GM18868 (cell line): ENCODE results near the gene INO80.

Source experiments
- ATAC-seq: cut with Tn5 transposase; IDR thresholded peaks from one replicate; pipeline ENCODE4 v1.9.1; 2021; ENCODE audit warnings: mild to moderate bottlenecking, moderate library complexity; ENCODE audit not compliant: unreplicated experiment

Gene INO80

DNA sequence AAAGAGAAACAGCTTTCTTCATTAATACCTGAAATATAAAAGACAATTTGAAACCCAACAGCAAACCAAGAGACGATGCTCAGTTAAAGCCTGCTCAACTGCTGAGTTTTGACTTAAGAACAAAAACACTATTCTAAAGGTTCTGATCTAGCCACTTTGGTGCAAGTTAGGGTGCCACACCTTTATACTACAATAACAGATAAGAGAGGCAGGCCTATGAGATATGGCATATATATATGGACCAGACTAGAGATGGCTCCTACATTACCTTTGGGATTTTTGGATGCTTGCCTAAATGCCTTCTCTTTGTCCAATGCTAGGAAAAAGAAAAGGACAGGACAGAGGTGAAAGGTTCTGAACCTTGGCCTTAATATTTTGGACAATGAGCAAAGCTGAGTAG lies 68.6 kb downstream of the INO80 start:
- ATAC-seq: no peak

DNA sequence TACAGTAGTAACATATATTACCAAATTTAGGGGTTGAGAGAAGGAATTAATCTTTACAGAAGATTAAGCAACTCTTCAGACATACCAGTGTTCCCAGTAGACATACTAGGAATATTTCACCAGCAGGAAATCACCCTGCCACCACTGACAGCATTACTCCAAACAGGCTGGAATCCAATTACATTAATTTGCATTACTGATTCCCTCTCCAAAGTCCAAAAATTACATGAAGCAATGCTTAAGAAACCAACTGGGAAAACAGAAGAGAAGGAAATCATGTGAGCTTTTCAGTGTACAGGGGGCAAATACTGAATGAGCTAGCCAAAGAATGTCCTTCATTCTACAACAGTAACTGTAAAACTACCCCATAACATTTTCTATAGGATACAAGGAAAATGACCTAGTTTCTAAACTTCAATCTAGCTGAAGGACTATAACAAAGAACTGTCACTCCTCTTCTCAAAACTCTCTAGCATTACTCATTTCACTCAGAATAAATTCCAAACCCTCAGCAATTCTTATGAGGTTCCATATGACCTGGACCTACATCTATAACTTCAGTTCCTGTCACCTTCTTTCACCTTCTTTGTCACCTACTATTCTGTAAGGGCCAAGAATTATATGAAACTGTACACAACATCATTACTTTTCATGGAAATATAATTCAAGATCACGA lies 72.7 kb downstream of the INO80 start:
- ATAC-seq: no peak

DNA sequence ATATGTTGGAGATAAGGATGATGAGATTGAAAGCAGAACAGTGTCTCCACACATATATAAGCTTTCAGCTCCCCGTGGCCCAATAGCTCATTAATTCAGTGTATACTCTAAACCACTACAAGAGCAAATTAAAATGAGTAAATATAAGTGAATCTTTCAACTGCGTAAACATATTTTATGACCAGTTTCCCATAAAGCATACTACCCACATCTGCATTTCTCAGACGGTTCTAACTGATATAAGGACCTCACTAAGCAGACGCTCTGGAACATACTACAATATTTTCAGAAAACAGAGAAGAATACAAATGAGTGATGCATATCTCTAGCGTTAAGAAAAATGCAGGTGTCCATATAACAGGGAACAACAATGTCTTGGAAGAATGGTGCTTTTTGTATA lies 73.2 kb downstream of the INO80 start:
- ATAC-seq: no peak

DNA sequence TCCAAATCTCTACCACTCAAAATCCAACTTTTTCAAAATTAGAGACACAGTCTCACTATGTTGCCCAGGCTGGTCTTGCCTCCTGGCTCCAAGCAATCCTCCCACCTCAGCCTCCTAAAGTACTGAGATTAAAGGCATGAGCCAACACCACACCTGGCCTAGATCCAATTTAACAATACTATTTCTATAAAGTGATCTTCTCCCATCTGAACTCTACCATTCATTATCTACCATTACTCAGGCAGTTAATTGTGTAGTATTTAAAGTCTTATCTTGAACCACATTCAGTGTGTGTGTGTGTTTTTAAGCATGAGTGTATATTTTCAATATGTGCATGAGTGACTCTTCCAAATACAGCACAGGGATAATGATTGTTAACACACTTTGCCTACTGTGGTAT lies 77.0 kb downstream of the INO80 start:
- ATAC-seq: no peak

DNA sequence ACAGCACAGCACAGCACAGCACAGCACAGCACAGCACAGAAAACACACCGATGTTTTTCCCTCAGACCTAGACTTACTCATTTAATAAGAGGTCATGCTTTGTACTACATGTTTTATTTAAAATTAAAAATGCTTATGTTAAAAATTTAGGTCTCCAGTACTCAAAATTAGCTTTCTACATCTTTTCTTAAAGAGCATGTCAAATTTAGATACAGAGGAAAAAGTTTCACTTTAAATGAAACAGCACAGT lies 84.1 kb downstream of the INO80 start:
- no peak for ATAC-seq

DNA sequence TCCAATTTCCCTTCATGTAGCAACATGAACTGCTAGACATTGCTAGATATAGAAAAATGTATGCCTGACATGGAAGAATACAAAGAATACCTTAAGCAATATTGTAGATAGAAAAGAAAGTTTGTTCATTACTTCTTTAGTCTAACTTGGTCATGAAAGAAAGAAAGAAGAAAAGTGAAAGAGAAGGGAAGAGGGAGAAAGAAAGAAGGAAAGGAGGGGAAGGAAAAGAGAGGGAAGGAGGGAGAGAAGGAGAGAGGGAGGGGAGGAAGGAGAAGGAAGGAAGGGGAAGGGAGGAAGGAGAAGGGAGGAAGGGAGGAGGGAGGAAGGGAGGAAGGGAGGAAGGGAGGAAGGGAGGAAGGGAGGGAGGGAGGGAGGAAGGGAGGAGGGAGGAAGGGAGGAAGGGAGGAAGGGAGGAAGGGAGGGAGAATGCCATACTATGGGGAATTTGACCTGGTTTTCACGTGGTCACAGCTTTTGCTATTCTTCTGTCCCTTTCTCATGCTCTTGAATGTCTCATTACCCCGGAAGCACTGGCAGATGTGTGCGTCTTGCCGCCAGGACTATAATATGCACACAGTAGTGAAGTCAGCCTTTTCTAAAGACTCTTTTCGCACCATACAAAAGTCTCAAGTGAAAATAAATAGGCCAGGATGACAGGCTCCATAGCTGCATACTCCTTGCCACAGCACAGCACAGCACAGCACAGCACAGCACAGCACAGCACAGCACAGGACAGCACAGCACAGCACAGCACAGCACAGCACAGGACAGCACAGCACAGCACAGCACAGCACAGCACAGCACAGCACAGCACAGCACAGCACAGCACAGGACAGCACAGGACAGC lies 84.6 kb downstream of the INO80 start:
- ATAC-seq: no peak

DNA sequence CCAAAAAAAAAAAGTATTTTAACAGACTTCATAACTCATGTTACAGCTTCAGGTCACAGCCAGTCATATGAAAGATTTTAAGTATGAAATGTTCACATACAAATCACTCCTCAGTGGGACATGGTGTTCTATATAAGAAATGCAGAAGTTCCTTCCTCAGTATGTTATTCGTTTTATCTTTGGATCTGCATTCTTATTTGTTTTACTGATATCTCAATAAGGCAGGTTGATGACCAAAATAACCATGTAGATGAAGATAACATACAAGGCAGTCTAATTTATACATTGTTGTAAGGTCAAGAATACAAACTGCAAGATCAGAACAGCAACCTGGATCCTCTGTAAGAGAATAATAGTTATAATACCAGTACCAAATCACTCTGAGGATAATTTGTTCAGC lies 87.2 kb downstream of the INO80 start:
- ATAC-seq: no peak

DNA sequence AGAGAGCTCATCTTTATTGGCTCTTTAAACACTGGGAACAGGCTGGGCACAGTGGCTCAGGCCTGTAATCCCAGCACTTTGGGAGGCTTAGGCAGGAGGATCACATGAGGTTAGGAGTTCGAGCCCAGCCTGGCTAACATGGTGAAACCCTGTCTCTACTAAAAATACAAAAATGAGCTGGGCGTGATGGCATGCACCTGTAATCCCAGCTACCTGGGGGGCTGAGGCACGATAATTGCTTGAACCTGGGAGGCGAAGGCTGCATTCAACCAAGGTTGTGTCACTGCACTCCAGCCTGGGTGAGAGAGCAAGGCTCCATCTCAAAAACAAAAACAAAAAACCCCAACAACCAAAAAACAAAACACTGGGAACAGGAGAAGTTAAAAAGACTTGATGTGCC lies 90.7 kb downstream of the INO80 start:
- ATAC-seq: no peak

DNA sequence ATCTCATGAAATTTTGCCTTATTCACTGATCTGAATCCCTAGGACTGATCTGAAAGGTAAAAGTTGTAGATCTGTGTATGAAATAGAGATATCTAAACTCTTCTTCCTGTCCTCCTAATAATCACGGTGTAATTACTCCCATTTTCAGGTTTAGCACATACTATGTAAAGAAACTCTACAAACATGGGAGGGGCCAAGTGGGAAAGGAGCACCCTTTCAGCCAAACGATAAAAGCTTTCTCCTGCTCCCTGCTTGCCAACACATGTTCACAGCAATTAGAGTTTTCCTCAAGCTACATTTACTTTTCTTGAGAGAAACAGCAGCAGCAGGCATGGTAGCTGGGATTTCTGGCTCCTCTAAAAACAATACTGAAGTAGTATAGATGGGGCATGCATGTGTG lies 91.2 kb downstream of the INO80 start:
- no peak for ATAC-seq

DNA sequence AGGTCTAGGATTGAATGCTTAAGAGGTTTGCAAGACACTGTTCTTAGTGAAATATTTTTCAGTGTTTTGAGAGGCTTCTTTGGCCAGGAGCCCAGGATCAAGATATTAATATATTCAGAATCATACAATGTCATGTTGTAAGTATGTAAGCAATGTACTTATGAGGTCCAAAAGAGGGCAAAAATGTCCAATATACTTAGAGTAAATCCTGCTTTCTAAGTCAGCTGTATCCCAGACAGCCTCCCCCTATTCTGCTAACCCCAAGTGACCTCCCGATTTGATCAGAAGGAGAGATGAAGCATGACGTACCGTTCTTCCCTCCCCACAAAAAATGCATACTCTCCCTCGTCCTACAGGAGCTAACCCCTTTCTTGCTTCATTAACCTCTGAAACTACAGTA lies 91.9 kb downstream of the INO80 start:
- no peak for ATAC-seq

DNA sequence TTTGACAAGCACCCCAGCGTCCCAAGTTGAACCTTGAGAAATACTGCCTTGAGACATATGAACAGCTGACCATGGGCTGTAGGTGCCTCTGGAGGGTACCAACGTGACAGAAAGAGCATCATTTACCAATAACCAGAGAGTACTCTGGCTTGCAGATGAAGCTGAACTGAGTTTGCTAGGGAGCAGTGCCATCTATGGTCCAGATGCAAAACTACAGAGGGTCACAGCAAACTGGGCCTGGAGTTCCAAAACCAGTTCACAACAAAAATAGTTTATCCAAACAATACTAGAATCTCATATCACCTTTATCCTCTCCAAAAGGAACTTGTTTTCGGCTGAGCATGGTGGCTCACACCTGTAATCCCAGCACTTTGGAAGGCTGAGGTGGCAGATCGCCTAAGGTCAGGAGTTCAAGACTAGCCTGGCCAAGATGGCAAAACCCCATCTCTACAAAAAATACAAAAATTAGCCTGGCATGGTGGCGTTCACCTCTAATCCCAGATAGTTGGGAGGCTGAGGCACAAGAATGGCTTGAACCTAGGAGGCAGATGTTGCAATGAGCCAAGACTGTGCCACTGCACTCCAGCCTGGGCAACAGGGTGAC lies 93.5 kb downstream of the INO80 start:
- ATAC-seq: no peak

DNA sequence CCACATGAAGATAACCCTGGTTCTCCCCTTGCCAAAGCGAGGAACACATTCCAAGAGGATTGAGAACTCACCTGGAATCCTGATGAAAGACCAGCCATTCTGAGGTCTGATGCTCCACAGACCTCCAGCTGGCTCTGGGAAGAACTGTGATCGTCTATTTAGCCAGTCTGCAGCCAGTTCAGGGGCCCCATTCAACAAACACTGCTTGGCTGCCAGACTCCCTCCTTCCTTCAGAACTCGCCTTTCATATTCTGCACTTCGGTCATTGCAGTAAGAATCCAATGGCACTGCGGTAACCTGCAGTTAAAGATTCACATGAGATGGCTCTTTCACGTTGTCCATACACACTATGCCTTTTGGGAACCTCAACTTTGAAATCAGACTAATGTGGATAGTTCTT lies 95.3 kb downstream of the INO80 start:
- ATAC-seq: no peak

DNA sequence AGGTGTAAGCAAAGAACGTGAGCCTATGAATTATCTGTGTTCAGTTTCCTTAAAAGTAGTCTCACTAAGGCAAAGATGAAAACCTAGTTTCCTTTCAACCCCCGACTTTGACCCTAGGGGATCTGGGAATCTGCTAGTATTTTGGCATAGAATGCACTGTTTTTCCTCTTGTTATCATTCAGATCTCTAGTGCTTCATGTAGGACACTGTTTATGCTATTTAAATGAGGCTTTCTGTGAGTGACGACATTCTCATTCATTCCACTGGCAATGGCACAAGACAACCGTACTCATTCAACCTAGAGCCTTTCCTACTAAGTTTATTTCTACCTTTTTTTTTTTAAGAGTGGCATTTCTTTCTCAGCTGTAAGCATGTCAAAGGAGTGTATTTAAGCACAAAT lies 95.8 kb downstream of the INO80 start:
- no peak for ATAC-seq

DNA sequence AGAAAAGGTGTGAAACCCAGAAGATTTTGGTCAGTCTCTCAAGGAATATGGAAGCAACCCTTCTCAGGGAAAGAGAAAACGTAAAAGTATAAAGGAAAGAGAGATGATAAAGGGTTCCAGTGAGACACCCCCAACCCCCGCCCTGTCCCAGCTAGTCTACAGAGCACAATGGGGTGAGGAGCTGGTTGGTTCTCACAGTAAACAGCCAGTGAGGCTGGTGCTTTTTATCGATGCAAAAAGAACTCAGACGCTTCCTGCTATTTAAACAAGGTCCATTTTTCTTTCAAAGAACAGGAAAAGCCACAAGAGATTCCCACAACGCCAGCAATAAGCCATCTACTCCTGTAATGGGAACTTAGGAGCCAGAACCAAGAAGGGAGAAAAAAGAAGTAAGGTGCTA lies 96.9 kb downstream of the INO80 start:
- no peak for ATAC-seq

DNA sequence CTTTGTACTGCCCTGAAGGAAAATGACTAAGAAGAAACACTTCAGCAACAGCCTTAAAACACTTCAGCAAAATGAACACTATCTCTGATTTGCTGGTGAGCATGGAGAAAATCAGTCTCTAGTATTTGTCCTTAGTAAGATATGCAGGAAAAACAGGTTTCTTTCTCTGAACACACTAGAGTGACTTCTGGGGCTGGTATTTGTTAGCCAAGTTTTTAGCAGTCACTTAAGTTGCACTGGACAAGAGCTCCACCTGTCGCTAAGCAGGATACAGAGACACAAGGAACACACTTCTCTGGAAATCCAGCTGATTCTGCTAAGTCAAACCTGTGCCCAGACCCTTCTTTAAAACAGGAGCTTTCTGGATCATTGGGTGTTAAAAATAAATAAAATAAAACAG lies 97.5 kb downstream of the INO80 start:
- ATAC-seq: no peak

DNA sequence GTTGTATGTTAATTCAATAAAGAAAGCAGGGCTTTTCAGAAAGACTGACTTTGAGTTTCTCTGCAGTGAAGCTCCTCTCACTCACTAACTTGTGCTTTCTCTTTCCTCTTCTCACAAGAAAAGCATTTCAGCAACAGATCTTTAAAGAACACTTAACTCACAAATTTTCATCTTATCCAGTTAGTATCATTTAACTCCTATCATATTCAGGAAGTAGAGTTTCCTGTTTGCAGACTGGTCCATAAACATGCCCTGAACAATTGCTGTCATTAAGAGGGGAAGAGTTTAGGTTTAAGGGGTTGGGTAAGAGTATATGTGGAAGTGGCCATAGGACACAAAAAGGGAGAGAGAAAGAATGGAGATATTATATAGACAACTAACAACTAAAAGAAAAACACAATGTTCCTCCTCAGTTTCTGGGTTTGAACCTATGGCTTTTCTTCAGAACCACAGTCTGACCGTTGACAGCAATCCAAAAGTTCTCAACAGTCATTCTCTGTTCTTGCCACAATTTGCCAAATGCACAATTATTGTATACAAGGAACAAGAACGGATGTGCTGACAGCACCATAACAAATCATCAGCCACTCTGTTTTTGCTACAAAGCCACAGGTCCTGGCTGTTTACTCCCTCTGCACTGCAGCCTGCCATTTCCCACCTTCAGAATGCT lies 98.9 kb downstream of the INO80 start:
- ATAC-seq: no peak

DNA sequence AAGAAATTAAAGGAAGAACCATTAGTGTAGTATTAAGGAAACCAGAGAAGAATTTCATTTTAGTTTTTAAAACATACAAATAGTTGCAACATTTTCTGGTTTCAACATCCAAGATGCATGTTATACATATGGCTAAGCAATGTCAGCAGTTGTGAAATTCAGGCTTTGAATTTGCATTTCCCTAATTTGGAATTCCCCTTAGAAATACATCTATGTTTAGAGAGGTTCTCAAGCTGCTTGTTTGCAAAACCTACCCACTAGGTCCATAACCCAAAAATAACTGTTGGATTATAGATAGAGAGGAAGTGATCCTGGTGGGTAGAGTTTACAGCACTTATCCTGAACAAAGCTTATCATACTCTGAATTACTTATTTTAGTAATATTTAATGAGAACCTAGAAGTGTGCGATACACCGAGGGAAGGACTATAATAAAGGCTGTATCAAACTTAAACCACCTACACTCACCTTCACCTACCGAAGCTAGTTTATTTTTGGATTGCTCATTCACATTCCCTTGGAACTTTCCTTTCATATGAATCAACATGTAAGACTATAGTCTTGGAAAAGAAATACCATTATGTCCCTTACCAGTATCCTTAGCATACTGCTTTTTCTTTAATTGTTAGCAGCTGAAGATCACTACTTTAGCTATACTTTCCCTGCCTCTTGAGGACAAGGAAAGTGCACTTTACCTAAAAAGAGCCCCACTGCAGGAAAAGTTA lies 102.2 kb downstream of the INO80 start:
- ATAC-seq: peak; percentile 69

DNA sequence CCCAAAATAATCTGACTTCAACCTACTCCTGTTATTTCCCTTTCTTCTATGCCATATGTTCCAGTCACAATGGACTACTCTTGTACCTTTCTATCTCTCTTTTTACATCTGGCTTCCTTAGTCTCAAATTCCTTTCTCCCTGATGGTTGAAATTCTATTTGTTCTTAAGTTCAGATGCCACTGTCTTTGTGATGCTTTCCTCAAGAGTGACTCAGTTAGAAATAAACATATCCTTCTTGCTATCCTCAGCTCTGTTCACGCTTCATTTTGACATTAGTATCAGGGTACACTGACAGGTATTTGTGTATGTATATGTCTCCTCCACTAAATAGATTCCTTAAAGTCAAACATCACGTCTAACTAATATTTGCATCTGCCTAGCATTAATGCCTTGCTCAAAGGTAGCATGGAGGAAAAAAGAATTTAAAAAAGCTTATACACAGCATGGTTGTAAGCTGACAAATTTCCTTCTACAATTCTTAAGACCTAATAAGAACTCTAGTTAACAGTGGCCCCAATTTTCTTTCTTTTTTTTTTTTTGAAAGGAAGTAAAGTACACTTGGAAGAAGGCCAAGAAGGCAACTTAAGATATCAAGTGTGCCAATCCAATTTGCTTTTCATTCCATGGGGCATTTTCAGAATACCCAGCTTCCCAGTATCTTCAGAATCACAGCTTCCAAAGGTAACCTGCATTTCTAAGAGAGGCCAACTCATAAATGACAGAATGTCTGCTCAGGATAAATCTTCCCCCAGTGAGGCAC lies 104.8 kb downstream of the INO80 start:
- no peak for ATAC-seq

DNA sequence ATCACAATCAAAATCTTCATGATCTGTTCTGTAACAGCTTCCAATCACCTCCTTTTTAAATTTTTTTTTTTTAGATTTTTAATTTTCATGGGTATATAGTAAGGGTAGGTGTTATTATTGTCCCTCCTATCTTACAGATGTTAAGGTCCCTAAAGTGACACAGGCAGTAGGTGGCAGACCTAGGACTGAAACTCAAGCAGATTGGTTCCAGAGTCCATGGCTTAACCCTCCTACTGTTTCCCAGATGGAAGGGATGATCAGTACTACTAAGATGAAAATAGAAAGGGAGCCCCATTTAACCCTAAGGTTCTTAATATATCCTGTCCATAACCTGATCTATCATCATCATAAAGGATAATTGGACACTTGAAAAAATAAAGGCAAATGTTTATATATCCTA lies 105.7 kb downstream of the INO80 start:
- ATAC-seq: no peak

DNA sequence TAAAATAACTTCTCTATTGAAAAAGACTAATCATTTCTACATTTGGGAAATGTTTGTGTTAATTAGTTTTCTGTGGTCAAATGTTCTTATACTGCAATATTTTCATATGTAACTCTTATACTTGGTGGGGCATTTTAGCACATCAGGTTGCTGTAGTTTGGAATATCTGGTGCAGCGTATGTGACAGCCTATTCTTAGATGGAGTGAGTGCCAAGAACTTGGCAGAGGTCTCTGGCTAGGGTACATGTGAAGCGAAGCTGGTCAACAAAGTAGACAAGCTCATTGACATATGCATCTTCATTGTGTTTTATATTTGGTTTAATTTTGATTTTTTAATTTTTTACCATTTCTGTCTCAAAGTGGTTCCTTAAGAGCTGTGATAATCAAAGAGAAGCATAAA lies 109.6 kb downstream of the INO80 start:
- no peak for ATAC-seq

DNA sequence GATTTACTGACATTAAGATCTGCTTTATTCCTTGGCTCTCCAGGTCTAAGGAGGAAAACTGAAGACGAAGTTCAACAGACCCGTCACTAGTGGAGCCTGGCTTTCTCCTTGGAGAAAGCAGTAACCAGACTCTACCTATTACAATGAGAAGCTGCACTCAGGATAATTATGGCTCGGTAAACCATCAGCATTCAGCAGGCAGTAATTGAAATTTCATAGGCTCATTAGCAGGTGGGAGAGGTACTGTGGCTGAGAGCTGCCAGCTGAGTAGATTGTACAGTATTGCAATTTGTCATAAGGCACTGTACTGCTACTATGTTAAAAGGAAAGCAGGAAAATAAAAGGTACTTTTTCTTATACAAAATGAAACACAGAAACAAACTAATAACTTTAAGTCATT lies 111.6 kb downstream of the INO80 start:
- no peak for ATAC-seq
